Left kidney (tissue), 8 donors: Measurements from ENCODE around the gene ORMDL2. TPM values are rescaled to one million over a fixed set of nuclear protein-coding genes. Genes with fewer than 3 reads are reported as not detected.

ENCODE experiments used
- DNase-seq: peaks from one replicate; pipeline ENCODE4 v3.0.0-alpha.2; 2013
- long read RNA-seq, 8 donors: transcript quantifications; one replicate each; lab custom pipeline, GENCODE V29; 2026
- polyA plus RNA-seq: library from polyadenylated mRNA; unstranded; fragments of 120-200 nt; gene quantifications from one replicate; pipeline ENCODE4 v1.2.1, GENCODE V29; 2013; ENCODE audit not compliant: insufficient read length

Gene ORMDL2, protein sequence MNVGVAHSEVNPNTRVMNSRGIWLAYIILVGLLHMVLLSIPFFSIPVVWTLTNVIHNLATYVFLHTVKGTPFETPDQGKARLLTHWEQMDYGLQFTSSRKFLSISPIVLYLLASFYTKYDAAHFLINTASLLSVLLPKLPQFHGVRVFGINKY
- 34.6 TPM for polyA plus RNA-seq
- long read RNA-seq, donor 1, transcript ORMDL2-201 (4 exons, 2,141 nt), result major isoform, 22 of 34 reads
- long read RNA-seq, donor 1, partial matches to known transcripts, result 9 of 34 reads
- long read RNA-seq, donor 1, other reads (novel, unspliced or antisense), result 0 of 34 reads
- long read RNA-seq, donor 2, transcript ORMDL2-201 (4 exons, 2,141 nt), result major isoform, 17 of 19 reads
- long read RNA-seq, donor 2, partial matches to known transcripts, result 0 of 19 reads
- long read RNA-seq, donor 2, other reads (novel, unspliced or antisense), result 0 of 19 reads
- long read RNA-seq, donor 3, transcript ORMDL2-201 (4 exons, 2,141 nt), result major isoform, 17 of 24 reads
- long read RNA-seq, donor 3, partial matches to known transcripts, result 7 of 24 reads
- long read RNA-seq, donor 3, other reads (novel, unspliced or antisense), result 0 of 24 reads
- long read RNA-seq, donor 4, partial matches to known transcripts, result 0 of 1 reads
- long read RNA-seq, donor 4, other reads (novel, unspliced or antisense), result 0 of 1 reads
- long read RNA-seq, donor 5, transcript ORMDL2-201 (4 exons, 2,141 nt), result major isoform, 39 of 46 reads
- long read RNA-seq, donor 5, partial matches to known transcripts, result 5 of 46 reads
- long read RNA-seq, donor 5, other reads (novel, unspliced or antisense), result 0 of 46 reads
- long read RNA-seq, donor 6, transcript ORMDL2-201 (4 exons, 2,141 nt), result major isoform, 20 of 28 reads
- long read RNA-seq, donor 6, partial matches to known transcripts, result 6 of 28 reads
- long read RNA-seq, donor 6, other reads (novel, unspliced or antisense), result 0 of 28 reads
- long read RNA-seq, donor 7, transcript ORMDL2-201 (4 exons, 2,141 nt), result major isoform, 23 of 44 reads
- long read RNA-seq, donor 7, partial matches to known transcripts, result 19 of 44 reads
- long read RNA-seq, donor 7, other reads (novel, unspliced or antisense), result 0 of 44 reads
- long read RNA-seq, donor 8, transcript ORMDL2-201 (4 exons, 2,141 nt), result major isoform, 5 of 5 reads
- long read RNA-seq, donor 8, partial matches to known transcripts, result 0 of 5 reads
- long read RNA-seq, donor 8, other reads (novel, unspliced or antisense), result 0 of 5 reads

DNA sequence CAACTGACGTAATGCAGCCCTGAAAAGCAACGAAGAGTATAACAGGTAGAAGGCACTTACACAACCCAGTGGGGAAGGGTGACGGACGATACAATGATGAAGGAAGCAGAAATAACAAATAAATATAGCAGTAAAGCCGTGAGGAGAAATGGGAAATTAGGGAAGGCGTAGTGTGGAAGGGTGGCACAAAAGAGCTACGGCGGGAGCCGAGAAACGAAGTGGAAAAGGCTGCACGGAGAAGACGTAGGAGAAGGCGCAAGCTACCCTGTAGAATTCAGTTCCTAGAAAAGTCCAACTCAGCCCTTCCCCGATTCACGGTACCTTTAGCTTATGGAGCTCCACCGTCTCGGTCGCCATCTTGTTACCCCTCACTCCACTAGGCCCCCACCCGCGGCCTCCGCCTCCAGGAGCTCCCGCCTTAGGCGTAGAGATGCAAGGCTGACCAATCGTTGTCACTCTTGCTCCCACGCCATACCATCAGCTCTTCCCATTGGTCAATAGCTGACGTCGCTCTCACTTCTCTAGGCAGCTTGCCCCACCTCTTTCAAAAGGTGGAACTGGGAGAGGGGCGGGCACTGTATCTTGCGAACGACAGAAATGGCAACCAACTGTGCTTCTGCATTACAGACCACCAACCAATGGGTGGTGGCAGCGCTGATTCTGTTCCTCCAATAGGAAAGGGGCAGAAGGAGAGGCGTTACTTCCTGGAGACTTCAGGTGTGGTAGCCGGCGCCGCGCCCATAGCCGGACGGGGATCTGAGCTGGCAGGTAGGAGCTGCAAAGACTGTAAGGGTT lies at the start of gene ORMDL2, which contains the start of gene SARNP:
Gene ORMDL2, plus strand, starts transcription at position 697 of the 795 bp plus-strand sequence. CDS start 959 bp downstream, outside the sequence.
Gene SARNP, minus strand, starts transcription at position 380 of the 795 bp plus-strand sequence. Its CDS starts 23 bp downstream, at position 357.
- DNase-seq, result peak; percentile 100

DNA sequence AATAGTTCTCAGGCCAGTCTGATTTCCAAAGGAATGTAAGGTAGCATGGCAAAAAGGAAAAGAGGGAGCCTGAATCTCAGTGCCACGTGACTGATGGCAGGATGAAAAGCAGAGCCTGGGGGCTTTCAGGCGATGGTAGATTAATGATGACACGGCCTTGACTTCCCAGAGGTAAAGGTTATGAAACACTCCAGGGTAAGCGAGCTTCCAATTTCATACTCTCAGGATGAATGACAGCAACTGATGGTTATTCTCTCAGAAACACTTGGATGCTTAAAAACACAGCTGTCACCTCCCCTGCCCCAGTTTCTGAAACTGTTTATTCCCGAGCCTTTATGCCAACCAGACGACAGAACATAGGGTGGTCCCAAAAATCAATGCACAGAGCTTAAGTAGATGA lies 46.1 kb upstream of the ORMDL2 start:
- DNase-seq, result no peak

DNA sequence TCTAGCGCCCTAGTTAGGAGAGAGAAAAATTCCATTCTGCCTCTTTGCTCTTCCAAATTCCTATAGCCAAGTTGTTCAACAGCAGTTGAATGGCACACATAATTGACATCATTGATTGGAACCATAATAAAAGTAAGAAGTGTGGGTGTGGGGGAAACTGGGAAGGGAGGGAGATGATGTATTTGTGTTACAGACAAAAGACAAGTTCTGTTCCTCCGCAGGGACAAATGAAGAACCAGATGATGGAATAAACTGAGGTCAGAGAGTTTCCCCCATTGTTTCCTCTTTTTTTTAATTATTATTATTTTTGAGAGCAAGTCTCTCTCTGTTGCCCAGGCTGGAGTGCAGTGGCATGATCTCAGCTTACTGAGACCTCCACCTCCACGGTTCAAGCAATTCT lies 40.0 kb upstream of the ORMDL2 start:
- no peak for DNase-seq

- no peak for DNase-seq
Observed at GRCh38 chr12:55780685-55781084, 37.2 kb upstream of the ORMDL2 start.

DNA sequence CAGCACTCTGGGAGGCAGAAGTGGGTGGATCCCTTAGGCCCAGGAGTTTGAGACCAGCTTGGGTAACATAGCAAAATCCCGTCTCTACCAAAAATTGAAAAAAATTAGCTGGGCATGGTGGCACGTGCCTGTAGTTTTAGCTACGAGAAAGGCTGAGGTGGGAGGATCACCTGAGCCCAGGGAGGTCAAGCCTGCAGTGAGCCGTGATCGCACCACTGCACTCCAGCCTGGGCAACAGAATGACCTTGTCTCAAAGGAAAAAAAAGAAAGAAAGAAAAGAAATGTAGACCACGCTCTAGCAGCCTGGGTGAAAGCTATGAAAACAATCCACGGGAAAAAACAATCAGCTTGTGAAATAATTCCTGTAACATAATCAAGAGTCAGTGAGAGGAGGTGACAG lies 29.3 kb upstream of the ORMDL2 start:
- DNase-seq, result peak; percentile 32

DNA sequence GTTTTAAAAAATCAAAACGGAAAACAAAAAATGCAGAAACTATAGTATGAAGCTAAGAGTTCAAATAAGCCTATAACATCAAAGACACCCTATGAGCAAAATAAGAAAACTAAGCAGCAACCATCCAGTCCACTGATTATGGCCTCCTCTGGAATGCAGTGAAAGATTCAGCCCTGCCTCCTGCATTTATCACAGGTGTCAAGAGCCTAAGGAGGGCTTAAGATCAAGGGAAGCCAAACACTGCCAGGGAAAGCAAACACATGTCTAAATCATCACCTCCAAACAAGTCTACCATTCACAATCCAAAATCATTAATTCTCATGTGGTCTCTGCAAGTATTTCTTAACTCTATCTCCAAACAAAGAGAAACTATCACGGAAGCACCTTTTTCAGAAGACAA lies 28.7 kb upstream of the ORMDL2 start:
- DNase-seq, result peak; percentile 17

DNA sequence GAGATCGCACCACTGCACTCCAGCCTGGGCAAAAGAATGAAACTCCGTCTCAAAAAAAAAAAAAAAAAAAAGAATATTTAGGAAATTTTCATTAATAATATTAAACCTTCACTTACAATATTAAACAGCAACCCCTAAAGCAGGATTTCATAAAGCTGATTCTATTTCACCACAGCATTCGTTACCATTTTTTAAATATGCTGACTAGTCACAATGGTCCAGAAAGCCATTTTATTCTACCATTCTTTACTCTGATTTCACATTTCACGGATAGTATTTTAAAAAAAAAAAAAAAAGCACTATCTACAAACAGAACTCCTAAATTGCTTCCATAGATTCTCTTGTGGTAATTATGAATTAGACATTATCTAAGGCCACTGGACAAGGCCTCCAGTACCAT lies 27.9 kb upstream of the ORMDL2 start:
- no peak for DNase-seq

GRCh38 chr12:55795950-55796349 lies 21.9 kb upstream of the ORMDL2 start:
- DNase-seq, result no peak

GRCh38 chr12:55797068-55797467 lies 20.8 kb upstream of the ORMDL2 start:
- DNase-seq, result peak; percentile 68

GRCh38 chr12:55797550-55797949 lies 20.3 kb upstream of the ORMDL2 start:
- DNase-seq, result no peak

DNA sequence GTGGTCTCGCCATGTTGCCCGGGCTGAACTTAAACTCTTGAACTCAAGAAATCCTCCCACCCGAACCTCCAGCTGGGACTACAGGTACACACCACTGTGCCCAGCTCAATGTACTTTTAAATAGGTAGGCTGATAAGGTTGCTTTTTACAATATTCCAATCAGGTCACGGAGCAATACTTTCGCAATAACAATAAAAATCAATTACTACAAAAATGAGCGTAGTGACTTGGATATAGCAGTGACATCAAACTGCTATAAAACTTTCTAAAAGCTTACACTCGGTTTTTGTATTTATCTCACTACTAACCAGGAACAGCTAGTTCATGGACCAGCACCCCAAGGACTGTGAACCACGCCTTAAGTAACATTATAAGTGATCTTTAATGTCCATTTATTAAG lies 10.9 kb upstream of the ORMDL2 start:
- DNase-seq, result no peak

GRCh38 chr12:55809274-55809673 lies 8.6 kb upstream of the ORMDL2 start:
- no peak for DNase-seq

DNA sequence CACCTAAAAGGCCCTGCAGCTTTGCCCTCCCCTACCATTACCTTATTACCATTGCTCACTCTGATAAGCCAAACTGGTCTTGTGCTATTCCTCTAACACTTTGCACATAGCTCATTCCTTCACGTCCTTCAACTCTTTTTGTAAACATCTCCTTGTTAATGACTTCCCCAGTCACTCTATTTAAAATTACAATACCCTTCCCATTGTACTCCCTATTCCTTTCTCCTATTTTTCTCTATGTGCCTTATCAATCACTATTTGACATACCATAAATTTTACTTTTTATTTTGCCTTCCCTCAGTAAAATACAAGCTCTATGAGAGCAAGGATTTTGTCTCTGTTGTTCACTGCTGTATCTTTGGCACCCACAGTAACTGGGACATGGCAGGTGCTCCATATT lies 5.8 kb upstream of the ORMDL2 start:
- DNase-seq, result no peak

GRCh38 chr12:55814257-55814656 lies 3.6 kb upstream of the ORMDL2 start:
- no peak for DNase-seq

DNA sequence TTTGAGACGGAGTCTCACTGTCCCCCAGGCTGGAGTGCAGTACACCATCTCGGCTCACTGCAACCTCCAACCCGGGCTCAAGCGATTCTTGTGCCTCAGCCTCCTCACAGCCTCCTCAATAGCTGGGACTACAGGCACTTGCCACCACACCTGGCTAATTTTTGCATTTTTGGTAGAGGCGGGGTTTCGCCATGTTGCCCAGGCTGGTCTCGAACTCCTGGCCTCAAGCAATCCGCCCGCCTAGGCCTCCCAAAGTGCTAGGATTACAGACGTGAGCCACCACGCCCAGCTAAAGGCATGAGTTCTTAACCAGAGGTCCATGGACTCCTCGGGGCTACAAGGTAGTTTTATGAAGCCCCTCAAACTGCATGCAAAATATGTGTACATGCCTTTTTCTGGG lies 2.4 kb upstream of the ORMDL2 start:
- no peak for DNase-seq

GRCh38 chr12:55816881-55817344 lies 928 bp upstream of the ORMDL2 start:
- no peak for DNase-seq

GRCh38 chr12:55818140-55818728 lies 393 bp downstream of the ORMDL2 start:
- DNase-seq, result no peak

GRCh38 chr12:55818886-55819285 lies 1.0 kb downstream of the ORMDL2 start:
- no peak for DNase-seq

DNA sequence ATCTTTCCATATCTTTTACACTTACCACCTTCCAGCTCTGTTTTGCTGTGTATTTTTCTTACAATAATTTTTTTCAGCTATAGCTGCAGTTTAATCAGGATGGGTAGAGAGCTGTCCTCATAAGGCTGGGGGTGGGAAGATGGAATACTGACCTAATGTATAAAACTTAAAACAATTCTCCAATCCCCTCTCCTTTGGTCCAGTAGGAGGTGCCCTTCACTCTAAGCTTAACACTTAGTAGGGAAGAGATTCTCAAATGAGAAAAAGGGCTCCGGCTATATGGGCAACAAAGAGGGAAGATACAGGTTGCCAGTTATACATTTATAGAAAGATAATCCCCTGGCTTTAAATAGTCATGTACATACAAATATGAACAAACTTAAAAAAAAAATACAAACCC lies 2.8 kb downstream of the ORMDL2 start:
- no peak for DNase-seq

GRCh38 chr12:55822228-55822627 lies 4.4 kb downstream of the ORMDL2 start:
- DNase-seq, result no peak

DNA sequence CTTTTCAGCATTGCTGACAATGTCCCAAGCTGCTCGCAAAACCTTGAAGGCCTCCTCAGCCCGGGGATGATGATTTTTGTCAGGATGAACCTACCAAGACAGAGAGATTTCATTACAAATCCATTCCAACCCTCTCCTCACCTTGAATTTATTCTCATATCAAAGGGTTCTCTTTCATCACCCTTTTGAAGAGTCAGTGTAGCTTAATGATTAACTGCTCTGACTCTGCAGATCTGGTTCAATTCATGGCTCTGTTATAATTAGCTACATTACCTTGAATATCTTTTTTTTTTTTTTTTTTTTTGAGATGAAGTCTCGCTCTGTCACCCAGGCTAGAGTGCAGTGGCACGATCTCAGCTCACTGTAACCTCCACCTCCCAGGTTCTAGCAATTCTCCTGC lies 5.6 kb downstream of the ORMDL2 start:
- DNase-seq, result no peak
